ENCODE measurements around the gene KHSRP.

The KHSRP gene

DNA sequence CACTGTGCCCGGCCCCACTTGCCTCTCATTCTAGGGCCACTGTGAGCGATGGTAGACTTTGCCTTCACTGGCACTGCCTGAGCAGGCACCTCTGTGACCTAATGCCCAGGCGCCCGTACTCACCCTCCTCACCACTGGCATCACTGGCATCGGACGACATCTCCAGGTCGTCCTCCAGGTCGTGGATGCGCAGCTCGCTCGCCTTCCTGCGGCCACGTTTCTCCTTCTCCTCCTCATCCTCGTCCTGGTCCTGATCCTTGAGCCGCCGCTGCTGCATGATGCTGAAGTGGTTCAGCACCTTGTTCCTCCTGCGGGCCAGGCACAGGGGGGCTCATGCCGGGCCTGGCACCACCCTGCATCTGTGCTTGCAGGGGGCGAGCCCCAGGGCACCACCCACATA, 41.4 kb downstream of the KHSRP start:
- Histone ChIP-seq H3K27me3 (replicated peaks; ENCODE audit: control insufficient read depth, insufficient read depth, low read length) (no peaks in the 10 kb centered on the region), H3K36me3 (ENCODE audit: control insufficient read depth, insufficient read depth, low read length) (peaks cover 47% of the 10 kb centered on the region), H3K4me3 (replicated peaks; ENCODE audit: low read depth, low read length) (no peak overlapping the region)
- TF ChIP-seq, protein P1, sequence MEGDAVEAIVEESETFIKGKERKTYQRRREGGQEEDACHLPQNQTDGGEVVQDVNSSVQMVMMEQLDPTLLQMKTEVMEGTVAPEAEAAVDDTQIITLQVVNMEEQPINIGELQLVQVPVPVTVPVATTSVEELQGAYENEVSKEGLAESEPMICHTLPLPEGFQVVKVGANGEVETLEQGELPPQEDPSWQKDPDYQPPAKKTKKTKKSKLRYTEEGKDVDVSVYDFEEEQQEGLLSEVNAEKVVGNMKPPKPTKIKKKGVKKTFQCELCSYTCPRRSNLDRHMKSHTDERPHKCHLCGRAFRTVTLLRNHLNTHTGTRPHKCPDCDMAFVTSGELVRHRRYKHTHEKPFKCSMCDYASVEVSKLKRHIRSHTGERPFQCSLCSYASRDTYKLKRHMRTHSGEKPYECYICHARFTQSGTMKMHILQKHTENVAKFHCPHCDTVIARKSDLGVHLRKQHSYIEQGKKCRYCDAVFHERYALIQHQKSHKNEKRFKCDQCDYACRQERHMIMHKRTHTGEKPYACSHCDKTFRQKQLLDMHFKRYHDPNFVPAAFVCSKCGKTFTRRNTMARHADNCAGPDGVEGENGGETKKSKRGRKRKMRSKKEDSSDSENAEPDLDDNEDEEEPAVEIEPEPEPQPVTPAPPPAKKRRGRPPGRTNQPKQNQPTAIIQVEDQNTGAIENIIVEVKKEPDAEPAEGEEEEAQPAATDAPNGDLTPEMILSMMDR (IDR thresholded peaks at IDR 0.05; ENCODE audit: insufficient read depth, low read length, poor library complexity, severe bottlenecking), result no peak
- no peak for DNase-seq (ENCODE audit: extremely low read depth, insufficient read length)

DNA sequence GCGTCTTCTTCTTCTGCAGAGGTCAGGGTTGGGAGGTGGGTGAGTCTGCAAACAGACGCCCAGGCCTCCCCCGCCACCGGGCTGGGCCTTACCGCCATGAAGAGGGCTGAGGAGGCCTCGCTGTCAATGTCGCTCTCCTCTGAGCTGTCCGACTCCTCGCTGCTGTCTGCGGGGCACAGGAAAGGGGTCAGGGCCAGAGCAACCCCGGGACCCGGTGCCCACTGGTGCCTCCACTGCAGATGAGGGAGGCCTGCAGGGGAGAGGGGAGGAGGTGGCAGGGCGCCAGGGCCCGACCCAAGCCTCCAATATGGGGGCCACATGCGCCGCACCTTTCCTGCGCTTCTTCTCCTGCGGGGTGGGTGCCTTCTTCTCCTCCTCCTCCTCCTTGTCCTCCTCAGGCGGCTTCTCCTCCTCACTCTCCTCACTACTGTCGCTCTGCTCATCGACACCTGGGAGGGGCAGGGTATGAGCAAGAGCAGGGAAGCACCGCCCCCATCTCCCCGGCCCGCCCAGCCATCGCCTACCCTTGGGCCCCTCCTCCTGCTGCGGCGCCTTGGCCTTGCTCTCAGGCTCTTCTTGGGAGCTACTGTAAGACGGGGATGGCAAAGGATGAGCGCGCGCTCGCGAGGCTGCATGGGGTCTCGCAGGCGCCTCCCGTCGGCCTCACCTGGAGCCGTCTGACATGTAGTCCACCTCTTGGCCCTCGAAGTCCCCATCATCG, 43.4 kb downstream of the KHSRP start:
- H3K27me3 ChIP-seq (replicated peaks; ENCODE audit: control insufficient read depth, insufficient read depth, low read length), result no peaks in the 10 kb centered on the region
- peaks cover 35% of the 10 kb centered on the region for H3K36me3 ChIP-seq (ENCODE audit: control insufficient read depth, insufficient read depth, low read length)
- TF ChIP-seq, protein P1 (IDR thresholded peaks at IDR 0.05; ENCODE audit: insufficient read depth, low read length, poor library complexity, severe bottlenecking), result no peak
- no peak overlapping the region for H3K4me3 ChIP-seq (replicated peaks; ENCODE audit: low read depth, low read length)
- no peak for DNase-seq (ENCODE audit: extremely low read depth, insufficient read length)

DNA sequence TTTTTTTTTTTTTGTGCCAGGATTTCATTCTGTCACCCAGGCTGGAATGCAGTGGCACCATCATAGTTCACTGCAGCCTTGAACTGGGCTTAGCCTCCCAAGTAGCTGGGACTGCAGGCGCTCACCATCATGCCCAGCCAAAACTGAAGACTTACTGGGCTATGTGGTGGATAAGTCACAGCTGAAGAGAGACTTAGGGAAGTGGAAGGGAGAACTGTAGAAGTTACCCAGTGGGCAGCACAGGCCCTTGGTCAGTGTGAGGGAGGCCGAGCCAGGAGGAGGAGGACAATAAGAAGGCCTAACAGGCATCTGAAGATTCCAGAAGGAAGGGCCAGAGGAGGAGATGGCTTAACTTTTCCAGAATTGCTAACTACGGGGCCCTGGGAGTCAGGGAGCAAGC, 44.9 kb downstream of the KHSRP start:
- no peak overlapping the region for H3K4me3 ChIP-seq (replicated peaks; ENCODE audit: low read depth, low read length)
- TF ChIP-seq, protein P1 (IDR thresholded peaks at IDR 0.05; ENCODE audit: insufficient read depth, low read length, poor library complexity, severe bottlenecking), result no peak
- DNase-seq (ENCODE audit: extremely low read depth, insufficient read length), result no peak
- H3K36me3 ChIP-seq (ENCODE audit: control insufficient read depth, insufficient read depth, low read length), result peaks cover 36% of the 10 kb centered on the region
- no peaks in the 10 kb centered on the region for H3K27me3 ChIP-seq (replicated peaks; ENCODE audit: control insufficient read depth, insufficient read depth, low read length)

DNA sequence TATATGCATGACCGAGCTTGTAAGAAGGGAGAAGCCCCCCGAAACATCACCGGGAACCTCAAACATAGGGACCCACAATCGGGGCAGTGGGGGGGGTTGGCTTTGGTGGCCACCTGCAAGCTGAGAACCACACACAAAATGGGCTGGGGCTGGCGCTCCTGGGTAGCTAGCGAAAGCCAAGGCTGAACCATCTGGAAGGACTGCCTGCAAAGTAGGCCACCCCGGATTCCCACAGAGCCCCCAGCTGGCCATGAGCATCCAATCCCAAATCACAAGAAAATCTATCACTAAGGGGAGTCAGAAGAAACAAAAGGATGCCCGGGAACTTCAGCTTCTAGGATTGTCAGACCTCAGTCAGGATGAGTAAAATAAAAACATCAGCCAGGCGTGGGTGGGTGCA, 46.1 kb downstream of the KHSRP start:
- Histone ChIP-seq H3K36me3 (ENCODE audit: control insufficient read depth, insufficient read depth, low read length) (peaks cover 31% of the 10 kb centered on the region), H3K4me3 (replicated peaks; ENCODE audit: low read depth, low read length) (no peak overlapping the region), H3K27me3 (replicated peaks; ENCODE audit: control insufficient read depth, insufficient read depth, low read length) (no peaks in the 10 kb centered on the region)
- TF ChIP-seq, protein P1 (IDR thresholded peaks at IDR 0.05; ENCODE audit: insufficient read depth, low read length, poor library complexity, severe bottlenecking), result no peak
- DNase-seq (ENCODE audit: extremely low read depth, insufficient read length), result no peak

DNA sequence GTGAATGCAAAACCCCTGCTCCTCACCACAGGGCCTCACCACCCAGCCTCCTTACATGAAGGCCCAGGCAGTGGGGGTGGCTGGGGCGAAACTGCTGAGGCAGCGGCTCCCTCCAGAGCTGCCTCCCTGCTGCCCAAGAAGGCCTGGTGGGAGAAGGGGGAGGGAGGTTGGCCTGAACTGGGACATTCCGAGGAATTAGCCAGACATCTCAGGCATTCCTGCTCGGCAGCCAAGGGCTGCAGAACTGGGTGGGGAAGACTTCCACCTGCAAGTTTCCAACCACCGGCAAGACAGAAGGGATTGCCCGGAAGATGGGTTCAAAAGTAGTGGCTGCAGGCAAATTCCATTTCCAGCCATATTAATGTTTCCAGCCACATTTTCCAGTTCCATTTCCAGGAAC, 46.6 kb downstream of the KHSRP start:
- TF ChIP-seq, protein P1 (IDR thresholded peaks at IDR 0.05; ENCODE audit: insufficient read depth, low read length, poor library complexity, severe bottlenecking), result no peak
- H3K4me3 ChIP-seq (replicated peaks; ENCODE audit: low read depth, low read length), result no peak overlapping the region
- peaks cover 27% of the 10 kb centered on the region for H3K36me3 ChIP-seq (ENCODE audit: control insufficient read depth, insufficient read depth, low read length)
- no peaks in the 10 kb centered on the region for H3K27me3 ChIP-seq (replicated peaks; ENCODE audit: control insufficient read depth, insufficient read depth, low read length)
- no peak for DNase-seq (ENCODE audit: extremely low read depth, insufficient read length)

Measured in GM06990 (cell line).